Stimulated activated CD8-positive, alpha-beta memory T cell treated with anti-CD3 and anti-CD28 coated beads, Interleukin-4, amount 100 ng/mL, for 1 hour (primary cell): ENCODE results near the gene B3GAT3.
A peak's percentile ranks its signal among the peaks of the same experiment; 100 is the strongest.
"Not testable (repeated sequence)": the region's sequence is repeated elsewhere in the genome, so short reads cannot be mapped to it uniquely, and the experiment has no call there.

Source experiments
- DNase-seq, 2 donors: peaks; one replicate each; pipeline ENCODE4 v3.0.0-alpha.2; 2020; ENCODE audit warnings: low read depth in 2 of 2, low spot score in 1 of 2

Gene B3GAT3

DNA sequence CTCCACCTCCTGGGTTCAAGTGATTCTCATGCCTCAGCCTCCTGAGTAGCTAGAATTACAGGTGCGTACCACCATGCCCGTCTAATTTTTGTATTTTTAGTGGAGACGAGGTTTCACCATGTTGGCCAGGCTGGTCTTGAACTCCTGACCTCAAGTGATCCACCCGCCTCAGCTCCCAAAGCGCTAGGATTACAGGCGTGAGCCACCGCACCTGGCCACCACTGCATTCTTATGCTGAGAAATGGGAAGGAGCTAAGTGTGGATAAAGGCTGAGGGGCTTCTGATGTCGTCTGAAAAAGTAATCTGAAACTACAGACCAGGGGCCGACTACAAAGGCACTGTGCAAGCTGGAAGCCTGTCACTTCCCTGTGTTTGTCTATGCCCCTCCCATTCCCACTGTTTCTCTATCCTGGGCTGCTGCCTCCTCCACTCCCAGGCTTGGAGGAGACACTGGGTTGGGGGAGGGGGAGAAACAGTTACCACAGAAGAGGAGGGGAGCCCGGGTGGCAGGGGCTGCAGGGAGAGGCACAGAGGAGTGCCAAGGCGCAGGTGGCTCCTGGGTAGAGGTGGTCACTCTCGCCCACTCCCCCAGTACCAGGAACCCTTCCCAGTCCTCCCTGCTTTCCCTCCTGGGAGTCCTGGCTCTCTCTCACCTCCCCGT lies 17.2 kb downstream of the B3GAT3 start:
- no peak for DNase-seq

DNA sequence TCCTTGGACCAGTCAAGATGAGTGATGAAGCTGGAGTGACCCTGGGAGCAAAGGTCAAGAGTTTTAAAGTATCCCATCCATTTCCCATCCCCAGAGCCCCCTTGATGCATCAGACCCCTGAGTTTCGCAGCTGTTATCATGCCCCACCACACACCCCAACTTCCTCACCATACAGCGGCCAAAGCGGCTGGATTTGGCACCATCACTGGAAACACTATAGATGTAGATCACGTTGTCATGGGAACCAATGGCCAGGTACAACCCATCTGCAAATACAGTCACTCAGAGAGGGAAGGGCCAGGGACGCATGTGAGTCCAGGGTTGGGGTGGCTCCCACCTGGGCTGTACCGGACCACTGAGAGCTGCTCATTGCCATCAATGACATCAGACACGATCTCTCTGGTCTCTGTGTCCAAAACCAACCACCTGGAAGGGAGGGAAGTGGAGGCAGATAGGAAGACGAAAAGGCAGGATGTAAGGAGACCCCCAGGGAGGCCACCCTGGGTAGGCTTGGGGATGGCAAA lies 17.9 kb downstream of the B3GAT3 start:
- no peak for DNase-seq

DNA sequence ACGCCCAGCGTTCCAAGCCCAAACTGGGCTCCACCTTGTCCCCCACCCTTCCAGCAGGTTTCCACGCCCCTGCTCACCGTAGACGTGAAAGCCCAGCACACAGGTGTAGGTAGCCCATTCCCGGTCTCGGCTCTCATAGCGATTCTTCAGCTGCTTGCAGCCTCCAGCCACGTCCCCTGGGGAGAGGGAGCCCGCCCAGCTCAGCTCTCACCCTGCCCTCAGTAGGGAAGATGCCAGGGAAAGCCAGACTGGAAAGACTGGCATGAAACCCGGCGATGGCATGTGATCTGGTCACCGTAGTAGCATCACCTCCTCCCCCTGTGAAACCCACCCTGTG lies 18.7 kb downstream of the B3GAT3 start:
- no peak for DNase-seq

DNA sequence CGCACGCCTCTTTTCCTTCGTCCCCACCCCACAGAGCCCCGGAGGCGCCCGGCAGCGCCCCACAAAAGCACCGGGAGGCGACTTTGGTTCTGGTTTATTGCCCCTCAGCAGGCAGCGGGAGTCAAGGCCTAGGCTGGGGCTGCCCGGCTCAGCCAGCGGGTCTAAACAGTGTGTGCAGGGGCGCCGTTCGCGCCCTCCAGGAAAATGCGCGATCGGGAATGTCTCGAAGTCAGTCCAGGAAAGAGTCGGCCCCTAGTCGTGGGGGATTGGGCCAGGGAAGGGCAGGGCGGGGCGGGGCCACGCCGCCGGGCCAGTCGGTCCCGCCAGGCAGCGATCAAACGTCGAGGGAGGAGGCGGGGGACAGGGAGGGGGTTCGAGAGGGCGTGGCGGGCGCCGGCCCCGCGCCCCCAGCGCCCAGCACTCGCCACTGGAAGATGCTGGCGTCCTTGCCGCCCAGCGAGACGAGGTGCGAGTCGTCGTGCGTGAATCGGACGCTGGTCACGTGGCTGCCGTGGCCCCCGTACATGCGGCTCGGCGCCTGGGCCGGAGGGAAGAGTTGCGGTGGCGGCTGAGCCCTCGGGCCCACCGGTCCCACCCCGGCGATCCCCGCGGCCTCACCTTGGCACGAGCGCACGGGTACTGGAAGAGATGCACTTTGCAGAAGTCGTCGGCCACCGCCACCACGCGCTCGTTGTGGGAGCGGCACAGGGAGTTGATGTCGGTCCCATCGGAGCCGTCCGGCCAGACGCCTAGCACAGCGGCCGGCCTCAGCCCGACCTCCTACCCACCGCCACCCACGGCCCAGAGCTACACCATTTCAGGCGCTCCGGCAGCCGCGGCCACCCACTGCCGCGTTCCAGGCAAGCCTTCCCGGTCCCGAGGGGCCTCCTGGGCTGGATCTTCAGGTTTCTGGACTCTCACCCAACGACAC lies 19.4 kb downstream of the B3GAT3 start:
- no peak for DNase-seq

DNA sequence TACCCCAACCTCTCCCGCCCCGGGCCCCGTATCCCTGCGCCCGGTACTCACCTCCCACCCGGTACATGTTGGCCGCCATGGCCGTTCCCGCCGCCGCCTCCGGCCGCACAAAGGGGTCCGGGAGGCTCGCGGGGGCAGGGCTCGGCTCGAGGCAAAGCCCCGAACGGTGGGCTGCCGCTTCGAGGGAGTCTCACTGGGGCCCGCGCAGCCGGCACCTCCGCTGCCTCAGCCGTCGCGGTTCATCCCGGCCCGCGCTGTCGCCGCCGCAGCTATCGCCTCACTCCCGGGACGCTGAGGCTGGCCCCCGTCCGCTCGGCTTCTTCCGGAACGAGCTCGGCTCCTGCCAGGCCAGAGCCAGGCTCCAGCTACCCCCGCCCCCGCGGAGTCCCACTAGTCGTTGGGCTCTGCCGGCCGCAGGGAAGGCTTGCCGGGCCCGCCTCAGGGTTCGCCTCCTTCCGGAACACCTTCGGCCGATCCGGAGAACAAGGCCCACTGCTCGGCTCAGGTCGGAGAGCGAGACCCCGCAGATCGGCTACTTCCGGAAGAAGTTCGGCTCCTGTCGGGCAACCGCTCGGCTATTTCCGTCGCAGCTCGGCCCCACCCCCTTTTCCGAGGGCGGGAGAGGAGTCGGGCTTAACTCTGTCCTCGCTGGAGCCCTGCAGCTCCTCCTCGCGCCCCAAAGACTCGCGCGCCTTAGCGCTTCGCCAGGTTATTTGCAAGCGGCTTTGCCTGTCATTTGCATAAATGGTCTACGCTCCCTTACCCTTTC lies 20.2 kb downstream of the B3GAT3 start, which contains the start of gene MTA2:
Gene MTA2, minus strand, starts transcription at position 494 of the 769 bp plus-strand sequence. Its CDS starts 415 bp downstream, at position 79.
- DNase-seq: peak; percentile 98 to 99

DNA sequence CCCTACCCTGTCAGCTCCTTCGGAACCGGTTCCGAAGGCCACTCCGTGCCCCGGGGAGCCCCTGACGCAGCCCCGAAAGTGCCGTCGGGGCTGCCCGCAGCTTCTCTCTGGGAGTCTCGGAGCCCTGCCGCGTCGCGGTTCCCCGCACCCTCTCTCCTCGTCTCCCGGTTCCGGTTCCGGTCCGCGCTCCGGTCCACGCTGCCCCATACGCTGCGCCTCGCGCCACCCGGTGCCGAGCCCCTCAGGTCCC lies 20.7 kb downstream of the B3GAT3 start:
- DNase-seq: no peak

DNA sequence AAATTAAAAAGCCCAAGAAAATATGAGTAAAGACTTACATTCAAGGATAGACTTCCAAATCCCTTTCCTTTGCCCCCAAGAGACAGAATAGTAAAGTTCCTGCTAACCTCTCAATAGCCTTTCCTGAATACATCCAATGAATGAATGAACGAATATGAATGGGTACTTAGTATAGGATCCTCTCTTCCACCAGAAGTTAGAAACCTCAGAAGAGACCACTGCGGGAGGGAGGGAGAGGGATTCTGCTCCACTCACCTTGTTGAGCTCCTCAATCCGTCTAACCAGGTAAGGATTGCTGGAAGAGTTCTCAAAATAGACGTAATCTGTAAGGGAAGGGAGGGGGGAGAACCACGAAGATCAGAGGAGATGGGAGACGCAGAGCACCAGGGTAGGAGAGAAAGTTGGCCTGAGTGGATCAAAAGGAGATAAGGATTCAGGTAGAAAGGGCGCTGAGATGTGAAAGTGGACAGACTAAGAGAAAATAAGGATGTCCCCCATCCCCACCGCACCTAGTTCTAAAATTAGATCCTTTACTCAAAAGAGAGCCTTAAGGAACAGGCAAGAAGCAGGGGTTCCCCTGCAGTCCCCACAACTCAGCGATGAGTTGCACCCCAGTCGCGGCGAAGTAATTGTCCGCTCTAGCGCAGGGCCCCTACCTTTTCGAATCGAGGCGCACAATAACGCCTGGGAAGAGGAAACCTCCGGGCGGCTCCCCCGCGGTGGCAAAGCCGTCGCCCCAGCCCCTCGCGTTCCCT lies 21.2 kb downstream of the B3GAT3 start:
- no peak for DNase-seq

DNA sequence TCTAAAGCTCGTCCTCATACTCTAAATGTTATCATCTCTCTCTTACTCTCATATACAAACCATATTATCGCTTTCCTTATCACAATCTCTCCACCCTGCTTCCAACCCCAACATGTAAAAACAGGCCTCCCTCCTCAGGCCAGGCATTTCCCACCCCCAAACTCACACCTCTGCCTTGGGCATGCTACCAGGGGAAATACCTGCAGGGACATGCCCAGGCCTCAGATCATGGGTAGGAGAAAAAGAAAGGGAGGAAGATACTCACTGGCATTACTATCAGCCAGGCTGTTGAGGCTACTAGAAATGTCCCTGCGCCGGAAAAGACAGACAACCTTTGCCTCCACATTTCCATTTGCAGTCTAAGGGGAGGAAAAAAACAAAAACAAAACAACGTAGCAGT lies 21.9 kb downstream of the B3GAT3 start:
- DNase-seq: no peak

DNA sequence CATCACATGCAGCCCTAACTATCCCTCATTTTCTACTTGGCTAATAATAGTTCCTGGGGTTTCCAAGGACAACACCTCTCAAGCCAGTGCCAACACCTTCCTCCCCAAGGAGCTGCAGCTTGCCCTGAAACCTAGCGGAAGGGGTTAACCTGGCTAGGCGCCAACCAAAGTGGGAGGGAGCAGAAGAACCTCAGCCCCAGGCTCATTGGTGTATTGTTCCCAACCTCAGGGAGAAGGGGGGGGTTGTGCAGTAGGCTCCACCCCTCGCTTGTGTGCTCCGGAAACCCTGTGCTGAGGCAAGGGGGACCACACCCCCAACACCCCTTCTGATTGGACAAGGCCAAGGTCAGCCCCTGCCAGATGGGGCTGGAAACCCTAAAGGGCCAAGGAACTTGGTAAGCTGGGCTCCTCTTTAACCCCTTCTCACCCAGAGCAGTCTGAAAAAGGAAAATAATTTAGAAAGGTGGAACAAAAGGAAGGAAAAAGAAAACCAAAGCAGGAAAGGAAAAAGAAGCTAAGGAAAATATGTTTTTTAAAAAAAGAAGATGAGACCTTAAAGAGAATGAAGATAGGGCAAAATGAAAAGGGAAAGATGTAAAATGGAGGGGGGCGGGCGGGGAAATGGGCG lies 22.6 kb downstream of the B3GAT3 start:
- DNase-seq: peak; percentile 84 to 89

DNA sequence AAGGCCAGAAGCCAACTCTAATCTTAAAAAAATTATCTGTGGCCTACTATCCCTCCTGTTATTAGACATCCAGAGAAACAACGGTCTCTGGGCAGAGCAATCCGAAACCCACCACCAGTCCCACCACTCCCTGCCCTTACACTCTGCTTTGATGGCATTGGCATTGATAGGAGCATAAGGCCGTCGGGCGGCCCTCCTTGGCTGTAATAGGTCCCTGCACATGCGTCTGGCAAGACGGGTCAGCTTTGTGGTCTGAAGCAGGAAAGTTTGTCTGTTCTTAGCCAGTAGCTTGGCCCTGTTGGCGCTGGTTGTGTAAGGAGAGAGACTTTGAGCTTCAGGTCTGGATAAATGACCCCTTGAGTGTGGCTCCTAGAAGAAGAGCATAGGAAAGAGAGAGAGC lies 26.7 kb downstream of the B3GAT3 start:
- no peak for DNase-seq

DNA sequence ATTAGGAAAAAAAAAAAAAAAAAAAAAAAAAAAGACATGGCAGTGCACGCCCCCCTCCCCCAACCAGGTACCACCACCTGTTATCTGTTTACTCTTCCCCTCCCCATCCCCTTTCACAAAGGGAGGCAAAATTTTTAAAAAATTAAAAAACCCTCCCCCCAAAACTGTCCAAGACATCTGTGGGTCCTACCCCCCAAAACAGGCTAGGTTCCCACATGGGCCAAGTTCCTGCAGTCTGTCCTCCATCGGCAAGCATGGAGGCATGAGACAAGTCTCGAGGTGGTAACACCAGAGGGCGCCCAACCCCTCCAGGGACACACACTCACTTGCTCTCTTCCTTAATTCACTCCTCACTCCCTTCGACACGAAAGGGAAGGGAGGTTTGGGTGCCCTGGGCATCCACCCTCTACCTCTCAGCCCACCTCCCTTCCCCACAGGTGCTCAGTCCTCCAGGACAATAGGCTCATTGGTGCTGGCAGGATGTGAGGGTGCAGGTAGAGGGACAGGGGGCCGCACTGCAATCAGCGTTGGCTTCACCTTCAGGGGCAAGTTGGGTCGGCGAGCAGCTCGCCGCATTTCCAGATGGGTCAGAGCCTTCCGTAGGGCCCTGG lies 28.2 kb downstream of the B3GAT3 start:
- peak in 1 of 2 donors; percentile 65 for DNase-seq

DNA sequence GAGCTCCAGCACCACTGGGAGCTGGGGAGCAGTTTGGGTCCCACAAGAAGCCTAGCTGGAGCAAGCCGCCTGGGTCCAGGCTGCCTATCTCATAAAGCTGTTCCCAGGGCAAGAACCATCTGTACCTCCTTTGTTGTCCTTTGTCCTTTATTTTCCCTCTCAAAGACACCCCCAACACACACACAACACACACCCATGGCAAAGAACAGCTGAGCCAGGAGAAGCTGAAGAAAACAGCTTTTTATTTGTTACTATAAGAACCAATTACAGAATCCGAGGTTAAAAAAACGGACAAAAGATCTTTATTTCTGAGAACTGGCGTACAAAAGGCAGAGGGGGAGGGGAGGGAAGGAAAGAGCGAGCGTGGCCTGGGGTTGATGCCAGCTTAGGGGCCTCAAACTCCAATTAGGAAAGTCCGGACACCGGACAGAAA lies 28.8 kb downstream of the B3GAT3 start:
- DNase-seq: no peak

DNA sequence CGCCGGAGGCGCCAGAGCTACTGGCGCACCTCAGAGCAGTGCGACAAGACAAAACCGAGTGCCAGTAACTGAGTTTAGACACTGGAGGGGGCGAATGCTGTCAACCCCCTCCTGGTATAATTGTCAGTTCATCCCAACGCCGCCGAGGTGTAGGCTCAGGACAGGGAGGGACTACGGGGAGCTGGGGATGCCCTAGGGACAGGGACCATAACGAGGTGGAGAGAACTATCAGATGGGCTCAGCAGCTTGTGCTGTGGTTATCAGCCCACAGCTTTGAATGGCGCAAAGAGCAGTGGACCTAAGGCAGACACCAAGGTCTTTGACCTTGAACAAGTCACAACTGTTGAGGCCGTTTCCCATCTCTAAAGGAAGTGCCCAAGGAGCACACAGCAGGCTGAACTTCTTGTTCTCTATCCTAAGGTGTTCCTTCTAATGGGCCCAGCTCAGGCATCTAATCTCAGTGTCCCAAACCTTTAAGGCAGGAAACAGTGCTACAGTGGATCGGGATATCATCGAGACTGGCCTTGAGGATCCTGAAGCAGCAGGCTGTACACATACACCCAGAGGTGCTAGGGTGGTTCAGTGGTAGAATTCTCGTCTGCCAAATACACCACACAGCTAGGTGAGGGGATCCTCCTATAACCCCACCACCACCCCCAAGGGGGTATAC lies 29.5 kb downstream of the B3GAT3 start:
- DNase-seq: no peak

DNA sequence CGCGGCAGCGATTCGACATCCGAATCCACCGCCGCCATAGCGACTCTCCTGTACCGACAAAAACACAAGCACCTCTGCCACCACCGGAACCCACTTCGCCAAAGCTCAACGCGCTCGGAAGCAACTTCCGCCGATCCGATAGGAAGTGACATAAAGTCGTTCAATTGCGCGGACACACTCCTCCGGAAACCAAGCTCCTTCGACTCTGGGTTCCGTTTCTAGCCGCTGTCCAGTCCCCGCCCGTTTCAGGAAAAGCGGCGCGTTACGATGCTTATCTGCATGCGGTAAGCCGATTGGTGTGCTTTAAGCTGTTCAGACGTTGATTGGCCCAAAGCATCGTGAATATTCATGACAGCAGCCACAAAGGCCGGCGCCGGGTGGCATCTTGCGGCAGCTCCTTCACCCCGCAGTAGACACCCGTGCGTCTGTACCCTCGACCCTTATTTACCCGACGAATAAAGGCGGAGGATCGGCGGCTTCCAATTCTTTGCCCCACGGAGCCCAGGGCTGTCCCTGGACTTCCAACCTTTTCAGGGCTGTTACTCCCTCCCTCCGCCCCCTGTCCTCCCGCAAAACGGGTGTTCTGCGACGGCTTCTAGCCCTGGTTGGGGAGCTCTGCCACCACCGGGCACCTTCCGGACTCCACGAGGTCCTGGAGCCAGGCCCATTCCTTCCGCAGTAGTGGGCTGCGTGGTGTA lies 30.2 kb downstream of the B3GAT3 start, which contains the start of gene TUT1:
Gene TUT1, minus strand, starts transcription at position 76 of the 698 bp plus-strand sequence. Its CDS starts 38 bp downstream, at position 38.
- peak; percentile 85 to 92 for DNase-seq

DNA sequence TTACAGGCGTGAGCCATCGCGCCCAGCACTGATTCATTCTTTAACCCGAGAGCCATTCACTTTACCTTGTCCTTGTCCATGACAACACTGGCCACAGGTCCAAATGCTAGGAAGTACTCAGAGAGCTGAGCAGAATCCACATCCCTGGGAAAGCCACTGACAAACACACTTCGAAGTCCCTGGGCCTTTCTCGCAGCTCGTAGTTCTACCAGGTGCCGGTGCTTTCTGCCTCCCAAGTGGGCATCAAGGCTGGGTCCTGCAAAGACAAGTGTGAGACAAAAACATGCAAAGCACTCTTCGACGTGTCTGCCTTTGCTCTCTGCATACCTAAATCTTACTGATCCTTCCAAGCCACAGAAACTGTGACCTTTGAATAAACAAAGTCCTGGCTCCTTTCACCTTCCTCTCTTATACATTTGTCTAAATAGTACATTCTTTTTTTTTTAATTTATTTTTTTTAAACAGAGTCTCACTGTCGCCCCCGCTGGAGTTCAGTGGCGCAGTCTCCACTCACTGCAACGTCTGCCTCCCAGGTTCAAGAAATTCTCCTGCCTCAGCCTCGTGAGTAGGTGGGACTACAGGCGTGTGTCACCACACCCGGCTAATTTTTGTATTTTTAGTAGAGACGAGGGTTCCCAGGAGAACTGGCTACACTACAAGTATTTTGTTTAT lies 32.7 kb downstream of the B3GAT3 start:
- DNase-seq: no peak

DNA sequence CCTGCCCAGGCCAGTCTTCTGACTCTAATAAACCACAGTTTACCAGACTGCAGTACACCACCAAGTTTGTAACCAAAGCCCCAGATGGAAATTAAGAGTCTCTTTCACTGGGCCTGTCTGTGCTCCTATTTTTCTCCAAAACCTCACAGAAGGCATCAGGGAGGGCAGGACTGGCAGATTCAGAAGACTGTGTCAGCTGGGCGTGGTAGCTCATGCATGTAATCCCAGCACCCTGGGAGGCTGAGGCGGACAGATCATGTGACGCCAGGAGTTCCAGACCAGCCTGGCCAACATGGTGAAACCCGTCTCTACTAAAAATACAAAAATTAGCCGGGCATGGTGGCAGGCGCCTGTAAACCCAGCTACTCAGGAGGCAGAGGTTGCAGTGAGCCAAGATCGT lies 36.4 kb downstream of the B3GAT3 start:
- DNase-seq: not testable (repeated sequence)

DNA sequence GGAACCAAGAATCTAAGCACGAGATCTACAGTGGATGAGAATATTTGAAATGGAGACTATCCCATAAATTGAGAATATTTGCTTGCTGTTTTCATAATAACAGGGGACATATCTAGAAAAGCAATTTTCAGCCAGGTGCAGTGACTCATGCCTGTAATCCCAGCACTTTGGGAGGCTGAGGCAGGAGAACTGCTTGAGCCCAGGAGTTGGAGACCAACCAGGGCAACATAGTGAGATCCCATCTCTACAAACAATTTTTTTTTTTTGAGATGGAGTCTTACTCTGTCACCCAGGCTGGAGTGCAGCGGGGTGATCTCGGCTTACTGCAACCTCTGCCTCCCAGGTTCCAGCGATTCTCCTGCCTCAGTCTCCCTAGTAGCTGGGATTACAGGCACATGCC lies 40.1 kb downstream of the B3GAT3 start:
- DNase-seq: not testable (repeated sequence)
